Activated gamma-delta T cell treated with anti-CD3 and anti-CD28 coated beads, Interleukin-2, amount 50 U/mL, for 16 hours (primary cell): ENCODE results near the gene ANKS4B.
"Not testable (repeated sequence)": the region's sequence is repeated elsewhere in the genome, so short reads cannot be mapped to it uniquely, and the experiment has no call there.

ENCODE experiments used
- DNase-seq: peaks from one replicate; pipeline ENCODE4 v3.0.0-alpha.2; 2020; ENCODE audit warnings: low read depth

ANKS4B gene

GRCh38 chr16:21262779-21263639 is 29.5 kb downstream of the ANKS4B start:
- DNase-seq, result no peak

GRCh38 chr16:21263640-21264570 is 30.4 kb downstream of the ANKS4B start:
- no peak for DNase-seq

DNA sequence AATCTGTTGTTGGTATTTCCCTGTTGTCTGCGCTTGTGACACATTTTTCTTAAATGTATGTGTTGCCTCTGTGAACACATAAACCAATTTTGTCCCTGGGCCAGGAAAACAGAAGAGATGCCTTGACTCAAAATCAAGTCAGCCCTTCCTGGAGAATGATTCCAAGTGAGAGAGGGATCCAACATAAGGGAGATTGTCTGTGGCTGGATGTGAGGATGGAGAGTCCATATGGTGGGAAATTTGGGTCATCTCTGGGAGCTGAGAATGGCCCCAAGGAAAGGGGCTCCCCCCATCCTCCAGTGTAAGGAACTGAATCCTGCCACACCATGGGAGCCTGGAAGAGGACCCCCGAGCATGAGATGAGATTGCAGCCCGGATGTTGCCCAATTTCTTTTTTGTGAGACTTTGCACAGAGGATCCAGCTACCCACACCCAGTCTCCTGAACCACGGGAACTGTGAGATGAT is 31.1 kb downstream of the ANKS4B start:
- no peak for DNase-seq

DNA sequence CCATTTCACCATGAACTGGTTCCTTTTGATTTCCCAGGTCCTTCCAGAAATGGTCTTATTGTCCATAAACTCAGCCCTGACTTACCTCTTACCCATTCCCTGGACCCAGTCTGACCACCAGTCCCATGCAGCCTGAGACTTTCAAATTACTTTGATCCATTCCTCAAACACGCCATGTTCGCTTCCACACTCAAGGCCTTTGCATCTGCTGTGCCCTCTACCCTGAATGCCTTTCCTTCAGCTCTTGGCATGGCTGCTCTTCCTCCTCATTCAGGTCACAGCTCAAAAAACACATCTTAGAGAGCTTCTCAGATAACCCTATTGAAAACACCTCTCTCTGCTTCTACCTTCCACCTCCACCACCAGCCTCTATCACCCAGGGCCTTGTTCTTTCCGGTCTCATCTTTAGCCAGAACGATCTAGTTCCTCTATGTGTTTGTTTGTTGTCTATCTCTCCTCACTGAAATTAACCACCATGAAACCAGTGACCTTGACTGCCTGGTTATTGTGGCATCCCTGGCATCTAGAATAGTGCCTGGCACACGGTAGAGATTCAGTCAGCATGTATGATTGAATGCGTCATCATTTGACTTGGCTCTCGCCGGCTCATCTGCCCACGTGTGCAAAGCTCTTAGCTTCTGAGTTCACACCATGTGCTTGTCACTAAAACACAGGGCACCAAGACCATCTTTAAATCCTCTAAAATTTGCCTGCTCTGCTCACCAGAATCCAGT is 31.8 kb downstream of the ANKS4B start:
- DNase-seq, result no peak

- no peak for DNase-seq
These were observed 33.8 kb downstream of the ANKS4B start for GRCh38 chr16:21267298-21267697.

GRCh38 chr16:21268236-21268635 is 34.7 kb downstream of the ANKS4B start:
- no peak for DNase-seq

- DNase-seq, result no peak
These were observed 38.8 kb downstream of the ANKS4B start for GRCh38 chr16:21272253-21272652.

DNA sequence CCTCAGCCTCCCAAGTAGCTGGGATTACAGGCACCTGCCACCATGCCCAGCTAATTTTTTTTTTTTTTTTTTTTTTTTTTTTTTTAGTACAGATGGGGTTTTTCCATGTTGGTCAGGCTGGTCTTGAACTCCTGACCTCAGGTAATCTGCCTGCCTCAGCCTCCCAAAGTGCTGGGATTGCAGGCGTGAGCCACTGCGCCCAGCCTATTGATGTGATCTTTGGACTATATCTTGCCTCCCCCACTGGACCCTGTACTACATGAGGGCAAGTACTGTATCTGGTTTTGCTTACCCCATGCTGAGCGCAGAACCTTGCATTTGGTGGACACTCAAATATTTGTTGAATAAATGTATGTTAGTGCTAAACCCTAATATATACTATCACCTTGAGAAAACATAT is 39.3 kb downstream of the ANKS4B start:
- not testable (repeated sequence) for DNase-seq

DNA sequence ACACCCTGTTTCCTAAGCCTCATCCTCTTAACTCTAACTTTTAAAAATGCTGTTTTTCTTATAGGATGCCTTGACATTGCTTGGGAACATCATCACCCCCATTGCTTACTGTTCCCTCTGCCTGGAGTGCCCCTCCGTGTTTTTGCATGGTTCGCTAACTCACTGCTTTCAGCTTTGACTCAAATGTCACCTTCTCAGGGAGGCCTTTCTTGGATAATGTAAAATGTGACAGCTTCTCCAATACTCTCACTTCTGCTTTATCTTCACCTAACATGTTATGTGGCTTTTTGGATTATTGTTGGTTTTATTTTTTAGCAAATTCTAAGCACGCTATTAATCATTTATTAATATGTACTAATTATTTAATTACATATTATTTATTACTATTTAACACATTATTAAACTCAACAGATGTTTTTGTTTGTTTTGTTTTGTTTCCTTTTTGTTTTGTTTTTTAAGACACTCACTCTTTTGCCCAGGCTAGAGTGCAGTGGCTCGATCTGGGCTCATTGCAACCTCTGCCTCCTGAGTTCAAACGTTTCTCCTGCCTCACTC is 40.8 kb downstream of the ANKS4B start:
- no peak for DNase-seq

DNA sequence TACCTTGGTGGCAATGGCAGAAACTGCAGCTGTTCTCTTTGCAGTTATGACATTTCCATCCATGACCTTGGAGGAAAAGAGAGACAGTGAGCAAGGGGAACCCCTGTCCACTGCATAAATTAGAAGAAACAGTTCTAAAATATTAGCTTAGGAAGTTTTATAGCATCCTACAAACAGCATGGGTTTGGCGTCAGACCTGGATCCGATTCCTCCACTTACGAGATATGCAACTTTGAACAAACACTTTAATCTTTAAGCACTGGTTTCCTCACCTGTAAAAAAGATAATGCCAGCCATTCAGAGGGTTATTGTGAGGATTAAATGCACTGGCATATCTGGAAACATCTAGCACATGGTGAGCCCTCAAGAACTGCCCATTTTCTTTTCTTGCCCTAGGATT is 42.0 kb downstream of the ANKS4B start:
- no peak for DNase-seq

DNA sequence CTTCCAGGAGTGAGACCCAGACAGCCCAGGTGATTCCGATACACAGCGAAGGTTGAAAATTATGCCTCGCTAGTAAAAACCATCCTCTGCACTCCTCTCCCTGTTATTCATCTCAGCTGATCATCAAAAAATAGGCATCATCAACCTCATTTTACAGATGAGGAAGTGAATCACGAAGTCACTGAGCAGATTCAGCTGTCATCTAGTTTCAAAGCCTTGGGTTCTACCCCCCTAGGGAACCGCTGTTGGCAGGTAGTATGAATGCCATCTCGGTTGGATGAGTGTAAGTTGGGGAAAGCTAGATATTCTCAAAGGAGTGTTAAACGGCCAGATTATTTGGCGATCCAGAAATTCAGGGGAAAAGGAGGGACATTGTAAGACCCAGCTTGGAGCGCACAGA is 42.6 kb downstream of the ANKS4B start:
- no peak for DNase-seq

DNA sequence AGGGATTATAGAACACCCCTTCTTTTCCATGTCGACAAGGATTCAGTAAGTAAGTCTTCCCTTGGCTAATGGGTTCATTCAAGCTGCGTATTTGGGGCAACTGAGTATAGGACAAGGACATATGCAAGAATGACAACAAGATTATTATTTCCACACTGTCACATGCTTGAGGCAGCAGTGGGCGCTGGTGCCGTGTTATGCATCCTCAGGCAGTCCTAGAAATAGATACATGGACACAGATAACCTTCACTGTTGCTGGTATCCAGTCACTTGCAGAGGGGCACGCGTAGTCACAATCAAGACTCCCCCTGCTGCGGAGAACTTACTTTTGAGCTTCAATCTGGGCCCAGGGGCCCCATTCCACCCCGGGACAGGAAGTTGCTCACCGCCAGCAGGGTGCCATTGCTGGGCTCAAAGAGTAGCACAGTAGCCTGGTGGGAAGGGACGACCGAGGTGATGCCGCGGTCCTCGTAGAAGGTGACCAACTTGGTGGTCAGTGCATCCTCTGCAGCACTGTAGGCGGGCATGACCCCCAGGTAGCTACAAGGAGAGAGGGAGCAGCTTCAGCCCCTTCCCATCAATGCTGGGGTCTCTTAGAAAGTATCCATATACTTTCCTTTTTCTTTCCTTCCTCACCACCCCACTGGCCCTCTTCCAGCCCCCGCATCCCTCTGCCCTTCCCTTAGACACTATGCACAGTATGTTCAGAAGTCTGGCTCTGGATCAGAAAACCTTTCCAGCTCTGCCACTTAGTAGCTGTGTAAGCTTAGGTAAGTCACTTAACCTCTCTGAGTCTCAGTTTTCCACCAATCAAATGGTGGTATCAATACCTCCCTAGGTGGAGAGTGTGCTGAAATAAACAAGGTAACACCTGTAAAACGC is 43.8 kb downstream of the ANKS4B start:
- no peak for DNase-seq

DNA sequence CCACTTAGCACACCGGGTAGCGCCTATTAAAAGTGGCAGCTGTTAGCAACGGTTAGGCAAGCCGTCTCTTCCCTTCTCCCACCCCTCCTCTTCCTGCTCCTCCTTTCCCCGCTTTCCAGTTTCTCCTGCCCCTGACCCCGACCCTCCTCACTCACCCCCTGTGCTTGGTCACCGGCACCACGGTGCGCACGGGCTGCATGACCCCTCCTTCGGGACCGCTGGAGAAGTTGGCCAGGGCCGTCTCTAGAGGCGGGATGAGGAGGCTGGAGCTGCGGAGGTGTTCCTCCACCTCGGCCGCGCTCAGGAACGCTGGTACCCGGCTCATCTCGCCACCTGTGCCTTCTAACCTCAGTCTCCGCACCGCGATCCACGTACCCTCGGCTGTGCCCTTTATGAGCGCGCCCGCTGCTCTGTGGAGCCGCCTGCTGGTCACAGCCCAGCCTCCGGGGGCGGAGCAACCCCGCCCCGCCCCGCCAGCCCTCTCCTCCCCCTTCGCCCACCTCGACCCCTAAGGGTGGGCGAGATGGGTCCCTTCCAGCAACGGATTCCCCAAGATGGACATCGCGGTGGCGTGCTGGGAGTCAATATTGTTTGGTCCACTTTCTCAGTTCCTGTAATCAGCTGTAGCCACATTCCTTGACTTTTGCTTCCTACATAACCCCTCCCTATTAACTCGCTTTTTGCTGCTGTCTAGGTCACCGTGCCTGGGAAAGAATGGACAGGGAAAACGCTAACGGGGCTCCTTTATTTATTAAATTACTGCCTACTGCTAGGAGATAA is 44.6 kb downstream of the ANKS4B start, which contains the start of gene CRYM:
Gene CRYM, minus strand, starts transcription at position 364 of the 780 bp plus-strand sequence. Its CDS starts 39 bp downstream, at position 325.
- no peak for DNase-seq

DNA sequence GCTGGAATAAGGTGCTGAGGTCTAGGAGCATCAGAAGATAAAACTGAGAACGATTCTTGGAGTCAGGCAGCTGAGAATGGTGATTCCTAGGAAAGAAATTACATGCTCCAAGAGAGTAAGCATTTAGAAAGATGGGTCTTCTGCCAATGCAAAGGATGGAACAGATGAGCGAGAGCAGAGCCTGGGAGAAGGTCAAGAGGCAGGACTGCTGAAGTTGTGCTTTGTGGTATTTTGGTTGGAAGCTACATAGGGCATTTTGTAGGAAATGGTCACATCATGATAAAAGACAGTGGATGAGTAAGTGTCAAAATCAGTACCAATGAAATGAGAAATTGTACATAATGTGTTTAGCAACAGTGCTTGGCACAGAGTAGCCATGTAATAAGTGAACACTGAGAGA is 46.0 kb downstream of the ANKS4B start:
- no peak for DNase-seq

DNA sequence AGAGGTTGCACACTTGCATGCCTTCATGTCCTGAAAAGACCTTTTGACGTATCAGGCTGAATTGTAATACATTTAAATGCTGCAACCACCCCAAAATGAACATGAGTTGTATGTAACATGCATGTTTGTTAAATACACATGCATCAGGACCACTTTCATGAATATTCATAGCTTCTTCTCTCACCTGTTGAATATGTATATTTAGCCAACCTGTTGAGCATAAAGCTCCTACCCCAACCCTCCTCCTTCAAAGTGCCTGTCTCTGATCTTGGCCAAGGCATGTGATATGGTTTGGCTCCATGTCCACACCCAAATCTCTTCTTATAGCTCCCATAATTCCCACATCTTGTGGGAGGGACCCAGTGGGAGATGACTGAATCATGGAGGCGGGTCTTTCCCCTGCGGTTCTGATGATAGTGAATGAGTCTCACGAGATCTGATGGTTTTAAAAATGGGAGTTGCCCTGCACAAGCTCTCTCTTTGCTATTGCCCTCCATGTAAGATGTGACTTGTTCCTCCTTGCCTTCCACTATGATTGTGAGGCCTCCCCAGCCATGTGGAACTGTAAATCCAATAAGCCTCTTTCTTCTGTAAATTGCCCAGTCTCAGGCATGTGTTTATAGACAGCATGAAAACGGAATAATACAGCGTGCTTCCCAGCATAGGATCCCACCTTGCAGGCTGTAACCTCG is 48.3 kb downstream of the ANKS4B start:
- no peak for DNase-seq

GRCh38 chr16:21283521-21284289 is 50.2 kb downstream of the ANKS4B start:
- no peak for DNase-seq

DNA sequence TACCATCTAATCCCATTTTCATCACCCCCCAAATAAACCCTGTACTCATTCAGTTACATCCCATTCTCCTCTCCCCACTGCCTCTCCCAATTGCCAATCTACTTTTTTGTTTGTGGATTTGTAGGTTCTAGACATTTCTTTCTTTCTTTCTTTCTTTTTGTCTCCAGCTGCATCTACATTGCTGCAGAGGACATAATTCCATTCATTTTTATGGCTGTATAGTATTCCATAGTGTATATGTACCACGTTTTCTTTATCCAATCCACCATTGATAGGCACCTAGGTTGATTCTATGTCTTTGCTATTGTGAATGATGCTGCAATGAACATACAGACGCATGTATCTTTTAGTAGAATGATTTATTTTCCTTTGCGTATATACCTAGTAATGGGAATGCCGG is 50.9 kb downstream of the ANKS4B start:
- DNase-seq, result no peak

GRCh38 chr16:21285314-21285713 is 51.8 kb downstream of the ANKS4B start:
- no peak for DNase-seq
